Osteoblast (primary cell): ENCODE measurements around the gene HDAC4. TPM values are rescaled to one million over a fixed set of nuclear protein-coding genes. Genes with fewer than 3 reads are reported as not detected.

Experiments used
- DNase-seq: peaks from one replicate; pipeline ENCODE4 v3.0.0; 2011; ENCODE audit warnings: low spot score, mixed read lengths; ENCODE audit not compliant: insufficient read length; ENCODE audit errors: missing footprints
- H2AFZ ChIP-seq: 2 replicates; pipeline ENCODE4 v1.6.0; 2011; ENCODE audit warnings: mild to moderate bottlenecking, low read length
- H3K27ac ChIP-seq: 2 replicates; pipeline ENCODE4 v1.5.1; 2011; ENCODE audit warnings: mild to moderate bottlenecking, low read depth, low read length, moderate library complexity
- H3K27me3 ChIP-seq: 2 replicates; pipeline ENCODE4 v1.6.0; 2012; ENCODE audit warnings: mild to moderate bottlenecking, control low read depth, inconsistent platforms, low read length, moderate library complexity; ENCODE audit not compliant: insufficient read depth
- H3K36me3 ChIP-seq: 2 replicates; pipeline ENCODE4 v1.5.1; 2011; ENCODE audit warnings: mild to moderate bottlenecking, low read length, control low read depth, moderate library complexity; ENCODE audit not compliant: insufficient read depth
- H3K4me1 ChIP-seq: 2 replicates; pipeline ENCODE4 v1.5.1; 2011; ENCODE audit warnings: mild to moderate bottlenecking, low read length, control low read depth, moderate library complexity; ENCODE audit not compliant: insufficient read depth
- H3K4me2 ChIP-seq: 2 replicates; pipeline ENCODE4 v1.6.0; 2011; ENCODE audit warnings: mild to moderate bottlenecking, low read length; ENCODE audit not compliant: insufficient read depth
- H3K4me3 ChIP-seq: fragments of 200-600 bp; sonication (generic); 3 replicates; pipeline ENCODE4 v1.5.1; 2012; ENCODE audit warnings: mild to moderate bottlenecking, low read length, inconsistent platforms; ENCODE audit not compliant: insufficient read depth
- H3K79me2 ChIP-seq: 2 replicates; pipeline ENCODE4 v1.6.0; 2012; ENCODE audit warnings: mild to moderate bottlenecking, low read length, control low read depth, inconsistent platforms; ENCODE audit not compliant: insufficient read depth
- H3K9me3 ChIP-seq: 2 replicates; pipeline ENCODE4 v1.5.1; 2011; ENCODE audit warnings: low read depth, low read length, control low read depth
- H4K20me1 ChIP-seq: 2 replicates; pipeline ENCODE4 v1.6.0; 2012; ENCODE audit warnings: mild to moderate bottlenecking, low read length, control low read depth; ENCODE audit not compliant: insufficient read depth
- CTCF ChIP-seq: IDR thresholded peaks from 2 replicates; pipeline ENCODE4 v1.5.1; 2011; ENCODE audit warnings: mild to moderate bottlenecking, low read depth, low read length, moderate library complexity; ENCODE audit errors: extremely low read depth
- total RNA-seq: library from RNA; depleted of rRNA; stranded (reverse); fragments of >200 nt; gene quantifications from 2 replicates; pipeline ENCODE4 v1.2.3, GENCODE V29; 2012

The HDAC4 gene
- total RNA-seq, 1 donor: 30.8 TPM

- no peaks in the 10 kb centered on the region for H3K79me2 ChIP-seq
- H3K4me2 ChIP-seq: no peak overlapping the region
- H4K20me1 ChIP-seq: peaks cover 4% of the 10 kb centered on the region
- no peak overlapping the region for H2AFZ ChIP-seq
- no peak for DNase-seq
- H3K27ac ChIP-seq: no peak overlapping the region
- H3K4me3 ChIP-seq: no peak overlapping the region
- H3K4me1 ChIP-seq: no peaks in the 10 kb centered on the region
- no peaks in the 10 kb centered on the region for H3K9me3 ChIP-seq
- no peaks in the 10 kb centered on the region for H3K27me3 ChIP-seq
- no peaks in the 10 kb centered on the region for H3K36me3 ChIP-seq
- TF ChIP-seq CTCF: no peak
These were observed 287.2 kb downstream of the HDAC4 start for GRCh38 chr2:239113615-239114014.

DNA sequence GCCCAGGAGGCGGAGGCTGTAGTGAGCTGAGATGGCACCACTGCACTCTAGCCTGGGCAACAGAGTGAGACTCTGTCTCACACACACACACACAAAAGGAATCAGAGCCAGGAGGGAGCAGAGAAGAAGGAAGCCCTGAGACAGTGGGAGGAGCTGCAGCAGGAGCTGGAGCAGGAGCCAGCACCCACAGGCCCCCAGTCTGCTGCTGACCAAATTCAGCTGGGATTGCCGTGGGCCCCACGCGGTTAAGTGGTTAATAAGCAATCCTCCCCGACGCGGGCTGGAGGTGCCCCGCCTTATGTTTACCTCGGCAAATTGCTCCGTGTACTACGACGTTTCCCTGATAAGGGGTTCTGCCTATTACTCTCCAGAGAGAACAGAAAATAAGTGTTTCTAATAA lies 287.6 kb downstream of the HDAC4 start:
- Histone ChIP-seq H2AFZ (no peak overlapping the region), H3K4me2 (no peak overlapping the region), H3K27ac (no peak overlapping the region), H4K20me1 (peaks cover 4% of the 10 kb centered on the region), H3K4me1 (no peaks in the 10 kb centered on the region), H3K36me3 (no peaks in the 10 kb centered on the region), H3K9me3 (no peaks in the 10 kb centered on the region), H3K4me3 (no peak overlapping the region), H3K79me2 (no peaks in the 10 kb centered on the region), H3K27me3 (no peaks in the 10 kb centered on the region)
- peak; percentile 80 for DNase-seq
- no peak for TF ChIP-seq CTCF

DNA sequence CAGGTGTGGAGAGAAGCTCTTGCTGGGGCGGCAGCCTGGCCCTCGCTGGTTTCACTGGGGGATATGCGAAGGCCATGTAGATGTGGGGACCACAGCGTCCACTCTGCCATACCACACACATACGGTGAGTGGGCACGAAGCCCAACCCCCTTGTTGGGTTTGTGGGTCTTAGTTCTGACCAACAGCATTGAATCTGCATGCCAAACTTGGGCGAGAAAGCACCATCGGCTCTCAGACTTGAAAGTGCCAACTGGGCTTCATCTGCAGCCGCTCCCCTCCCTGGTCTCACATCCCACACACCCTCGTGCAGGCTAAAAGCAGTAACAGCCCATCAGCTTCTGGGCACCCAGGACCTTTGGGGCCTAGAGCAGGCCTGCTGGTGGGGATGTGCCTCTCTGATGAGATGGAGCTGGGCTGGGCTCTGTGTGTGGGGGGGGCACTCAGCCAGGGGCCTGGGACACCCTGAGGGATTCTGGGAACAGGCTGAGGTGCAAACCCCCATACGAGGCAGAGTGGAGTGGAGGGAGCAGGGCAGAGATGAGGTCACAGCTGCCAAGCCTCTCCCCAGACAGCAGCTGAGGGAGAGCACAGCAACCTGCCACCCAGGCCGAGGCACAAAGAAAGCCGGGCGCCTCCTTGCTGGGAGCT lies 288.6 kb downstream of the HDAC4 start:
- H3K4me3 ChIP-seq: no peak overlapping the region
- H3K27ac ChIP-seq: no peak overlapping the region
- no peaks in the 10 kb centered on the region for H3K36me3 ChIP-seq
- no peaks in the 10 kb centered on the region for H3K4me1 ChIP-seq
- no peak overlapping the region for H2AFZ ChIP-seq
- H4K20me1 ChIP-seq: peaks cover 4% of the 10 kb centered on the region
- H3K27me3 ChIP-seq: no peaks in the 10 kb centered on the region
- H3K9me3 ChIP-seq: no peaks in the 10 kb centered on the region
- no peak for TF ChIP-seq CTCF
- H3K4me2 ChIP-seq: no peak overlapping the region
- DNase-seq: peak; percentile 83
- H3K79me2 ChIP-seq: no peaks in the 10 kb centered on the region

DNA sequence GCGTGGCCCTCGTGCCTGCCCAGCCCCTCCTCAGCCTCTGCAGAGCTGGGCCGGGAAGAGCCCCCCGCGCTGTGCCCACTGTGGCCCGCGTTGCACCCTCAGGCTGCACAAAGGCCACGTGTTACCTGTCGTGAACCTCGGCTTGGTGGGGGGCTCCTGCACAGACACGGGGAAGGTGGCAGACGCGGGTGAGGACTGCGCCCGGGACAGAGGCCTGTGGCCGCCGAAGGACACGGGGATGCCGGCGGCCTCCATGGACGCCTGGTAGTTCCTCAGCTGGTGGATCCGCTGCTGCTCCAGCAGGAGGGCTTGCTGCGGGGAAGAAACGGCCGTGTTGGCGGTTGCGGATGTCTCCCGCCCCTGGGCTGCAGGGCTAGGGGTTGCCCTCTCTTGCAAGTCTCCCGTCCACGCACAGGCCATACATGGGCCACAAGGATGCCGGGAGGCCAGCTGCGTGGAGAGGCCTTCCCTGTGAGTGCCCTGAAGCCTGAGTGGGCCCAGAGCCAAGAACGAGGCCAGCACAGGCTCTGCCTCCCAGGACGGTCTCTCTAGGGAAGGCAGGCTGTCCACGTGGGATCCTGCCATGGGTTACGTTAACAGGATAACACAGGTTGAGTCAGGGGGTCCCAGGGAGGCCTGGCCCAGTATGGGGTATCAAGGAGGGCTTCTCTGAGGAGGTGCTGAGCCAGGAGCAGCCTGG lies 289.3 kb downstream of the HDAC4 start:
- Histone ChIP-seq H3K4me3 (no peak overlapping the region), H2AFZ (no peak overlapping the region)
- TF ChIP-seq CTCF: no peak

More for the DNA sequence above, 289.3 kb downstream of the HDAC4 start:
- H3K9me3 ChIP-seq: no peaks in the 10 kb centered on the region
- no peak for DNase-seq
- H3K27me3 ChIP-seq: no peaks in the 10 kb centered on the region
- H4K20me1 ChIP-seq: peaks cover 7% of the 10 kb centered on the region
- H3K4me1 ChIP-seq: no peaks in the 10 kb centered on the region
- no peaks in the 10 kb centered on the region for H3K36me3 ChIP-seq
- H3K27ac ChIP-seq: no peak overlapping the region
- no peaks in the 10 kb centered on the region for H3K79me2 ChIP-seq
- H3K4me2 ChIP-seq: no peak overlapping the region
